Fibroblast of the conjunctiva (primary cell): ENCODE measurements around the gene SPAG4.

Experiments
- DNase-seq: peaks from one replicate; pipeline ENCODE4 v3.0.0-alpha.2; 2010; ENCODE audit warnings: low read depth

Gene SPAG4

DNA sequence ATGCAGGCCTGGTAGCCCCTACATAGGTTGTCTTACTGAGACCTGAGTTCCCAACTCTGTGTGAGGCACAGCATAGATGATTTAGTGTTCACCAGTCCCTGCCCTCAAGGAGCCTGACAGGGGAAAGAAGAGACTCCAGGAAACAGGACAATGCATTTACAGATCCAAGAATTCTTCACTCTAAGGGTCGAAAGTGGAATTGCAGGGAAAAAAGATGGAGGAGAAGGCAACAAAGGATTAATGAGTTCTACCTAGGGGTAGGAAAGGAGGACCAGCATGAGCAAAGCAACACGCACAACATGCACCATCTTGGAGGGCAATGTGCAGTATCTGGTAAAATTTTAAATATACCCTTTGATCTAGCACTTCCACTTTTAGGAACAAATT is 5.9 kb downstream of the SPAG4 start:
- DNase-seq: no peak

DNA sequence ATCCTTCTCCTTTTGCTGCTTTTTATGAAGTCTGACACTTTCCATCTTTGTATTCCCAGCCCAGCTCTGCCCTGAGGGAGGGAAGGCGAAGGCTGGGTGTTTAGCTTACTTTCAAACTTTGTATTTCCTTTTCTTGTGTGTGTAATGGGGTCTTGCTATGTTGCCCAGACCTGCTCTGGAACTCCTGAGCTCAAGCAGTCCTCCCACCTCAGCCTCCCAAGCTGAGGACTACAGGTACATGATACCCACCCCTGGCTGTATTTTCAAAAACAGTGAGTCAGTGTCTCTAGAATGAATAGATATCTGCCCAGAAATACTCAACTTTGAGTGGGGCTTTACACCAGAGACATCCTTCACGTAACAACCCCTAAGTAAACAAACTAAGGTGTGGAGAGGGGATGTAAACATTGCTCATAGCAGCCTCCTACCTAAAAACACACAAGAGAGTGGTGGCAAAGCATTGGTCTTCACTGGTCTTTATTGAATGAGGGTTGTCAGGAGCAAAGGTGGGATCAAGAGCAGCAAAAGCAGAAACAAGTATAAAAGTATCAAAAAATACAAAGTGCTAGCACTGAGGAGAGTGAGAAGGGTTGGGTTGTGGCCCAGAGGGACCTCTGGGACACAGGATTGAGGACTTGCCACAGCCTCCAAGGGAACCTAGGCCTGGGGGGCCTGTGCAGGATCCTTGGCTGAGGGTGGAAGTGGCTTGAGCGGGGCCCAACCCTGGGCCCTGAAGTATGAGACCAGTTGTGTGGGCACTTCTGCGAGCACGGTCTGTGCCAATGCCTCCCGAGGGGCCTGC is 10.2 kb downstream of the SPAG4 start:
- DNase-seq: no peak

DNA sequence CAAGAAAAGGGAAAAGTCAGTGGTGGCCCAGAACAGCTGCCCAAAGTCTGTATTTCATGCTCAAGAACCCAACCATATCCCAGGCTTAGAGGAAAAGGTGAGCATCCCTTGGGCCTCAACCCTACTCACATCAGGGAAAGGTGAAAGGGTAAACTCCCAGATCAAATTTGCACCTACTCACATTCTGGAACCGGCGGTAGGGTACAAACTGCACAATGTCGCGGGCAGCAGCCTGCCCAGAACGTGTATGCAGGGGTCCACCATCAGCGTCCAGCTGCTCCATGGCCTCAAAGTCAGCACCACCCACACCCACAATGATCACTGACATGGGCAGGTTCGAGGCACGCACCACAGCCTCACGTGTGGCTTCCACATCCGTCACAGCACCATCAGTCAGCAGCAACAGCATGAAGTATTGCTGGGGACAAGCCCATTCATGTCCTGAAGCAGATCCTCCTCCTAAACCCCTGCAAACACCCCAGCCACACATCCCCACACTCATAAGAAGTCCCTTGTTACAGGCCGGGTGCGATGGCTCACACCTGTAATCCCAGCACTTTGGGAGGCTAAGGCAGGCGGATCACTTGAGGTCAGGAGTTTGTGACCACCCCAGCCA is 10.9 kb downstream of the SPAG4 start:
- no peak for DNase-seq

DNA sequence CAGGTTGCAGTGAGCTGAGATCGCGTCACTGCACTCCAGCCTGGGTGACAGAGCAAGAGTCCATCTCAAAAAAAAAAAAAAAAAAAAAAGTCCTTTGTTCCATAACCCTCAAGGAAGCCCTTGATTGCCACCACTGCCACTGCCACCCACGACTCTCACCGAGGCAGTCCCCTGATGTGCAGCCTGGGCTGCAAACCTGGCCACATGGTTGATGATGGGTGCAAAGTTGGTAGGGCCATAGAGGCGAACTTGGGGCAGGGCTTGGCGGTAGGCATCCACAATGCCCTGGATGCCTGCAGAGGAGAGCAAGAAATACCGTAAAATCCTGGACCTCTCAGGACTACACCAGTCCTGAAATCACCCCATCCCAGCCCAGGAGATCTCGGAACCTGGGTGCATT is 11.5 kb downstream of the SPAG4 start:
- no peak for DNase-seq

GRCh38 chr20:35629427-35630145 is 14.0 kb downstream of the SPAG4 start:
- DNase-seq: no peak

DNA sequence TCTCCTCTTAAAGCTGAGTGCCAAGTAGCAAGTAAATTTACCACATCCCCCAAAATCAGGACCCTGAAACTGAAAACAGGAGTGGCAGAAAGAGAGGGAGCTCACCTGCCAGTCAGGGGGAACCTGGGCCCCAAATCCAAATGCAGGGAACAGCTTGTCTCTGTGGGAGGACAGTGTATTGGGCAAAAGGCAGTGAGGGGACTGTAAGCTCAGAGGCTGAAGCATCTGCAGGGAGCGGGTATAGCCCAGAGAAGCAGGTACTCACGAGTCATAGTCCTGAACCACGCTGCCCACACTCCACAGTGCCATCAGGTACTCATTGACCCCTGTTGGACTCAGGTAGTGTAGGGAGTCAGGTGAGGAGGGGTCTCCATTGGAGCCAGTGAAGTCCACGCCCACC is 15.0 kb downstream of the SPAG4 start:
- no peak for DNase-seq

GRCh38 chr20:35632539-35633115 is 17.0 kb downstream of the SPAG4 start:
- no peak for DNase-seq

- no peak for DNase-seq
Measured at GRCh38 chr20:35635652-35636051, 20.0 kb downstream of the SPAG4 start.

- no peak for DNase-seq
Measured at GRCh38 chr20:35636095-35636494, 20.5 kb downstream of the SPAG4 start.

- no peak for DNase-seq
Measured at GRCh38 chr20:35637276-35637675, 21.6 kb downstream of the SPAG4 start.

- DNase-seq: no peak
Measured at GRCh38 chr20:35638751-35639150, 23.1 kb downstream of the SPAG4 start.

- DNase-seq: no peak
Measured at GRCh38 chr20:35640724-35641123, 25.1 kb downstream of the SPAG4 start.

DNA sequence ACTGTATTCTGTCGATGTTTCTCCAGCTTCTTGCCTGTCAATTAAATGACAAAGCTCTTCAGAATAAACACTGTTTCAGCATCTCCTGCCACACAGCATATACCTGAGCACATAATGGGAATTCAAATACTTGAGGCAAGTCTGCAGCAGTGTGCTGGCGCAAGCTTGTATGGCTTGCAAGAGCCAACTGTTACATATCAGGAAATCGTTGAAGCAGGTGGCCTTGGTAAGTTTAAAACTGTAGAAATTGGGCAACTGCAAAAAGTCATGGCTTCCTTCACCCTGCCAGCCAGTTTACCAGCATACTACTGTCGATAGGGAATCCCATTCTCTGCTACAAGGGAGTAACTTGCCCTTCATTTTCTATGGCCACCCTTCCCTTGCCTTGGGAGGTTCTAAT is 26.1 kb downstream of the SPAG4 start:
- no peak for DNase-seq

GRCh38 chr20:35643045-35643444 is 27.4 kb downstream of the SPAG4 start:
- no peak for DNase-seq

DNA sequence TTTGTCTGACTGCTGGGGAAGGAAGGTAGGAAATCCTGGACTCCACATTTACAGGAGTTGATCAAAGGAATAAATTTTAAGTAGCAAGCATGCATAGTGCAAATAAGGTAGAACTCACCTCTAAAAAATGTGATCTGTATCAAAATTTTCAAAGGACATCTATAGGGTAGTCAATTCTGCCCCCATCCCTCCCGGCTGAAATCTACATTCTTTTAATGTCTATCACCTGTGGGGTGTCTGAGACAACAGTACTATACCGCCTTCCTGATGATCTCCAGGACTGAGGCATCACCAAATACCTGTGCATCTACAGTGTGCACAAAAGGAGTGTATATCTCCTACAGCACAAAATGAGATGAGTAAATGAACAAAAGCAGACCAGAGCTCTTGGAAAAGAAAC is 29.2 kb downstream of the SPAG4 start:
- DNase-seq: no peak

DNA sequence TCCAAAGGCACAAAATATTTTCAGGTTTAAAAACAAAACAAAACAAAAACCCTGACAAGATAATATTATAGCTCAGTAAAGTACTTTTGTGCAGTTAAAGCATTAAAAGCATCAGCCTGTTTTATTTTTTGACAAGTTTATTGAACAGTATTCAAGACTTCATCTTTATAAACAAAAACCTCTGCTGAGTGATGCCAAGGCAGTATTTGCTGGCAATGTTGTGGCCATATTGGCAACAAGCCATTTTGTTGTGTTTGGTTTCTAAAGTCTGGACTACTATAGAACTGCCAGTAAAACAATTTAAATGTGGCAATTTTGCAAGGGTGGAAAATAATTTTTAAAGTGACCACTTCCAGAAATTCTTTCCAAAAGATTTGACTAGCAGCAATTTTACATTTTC is 33.2 kb downstream of the SPAG4 start:
- DNase-seq: peak; percentile 17

DNA sequence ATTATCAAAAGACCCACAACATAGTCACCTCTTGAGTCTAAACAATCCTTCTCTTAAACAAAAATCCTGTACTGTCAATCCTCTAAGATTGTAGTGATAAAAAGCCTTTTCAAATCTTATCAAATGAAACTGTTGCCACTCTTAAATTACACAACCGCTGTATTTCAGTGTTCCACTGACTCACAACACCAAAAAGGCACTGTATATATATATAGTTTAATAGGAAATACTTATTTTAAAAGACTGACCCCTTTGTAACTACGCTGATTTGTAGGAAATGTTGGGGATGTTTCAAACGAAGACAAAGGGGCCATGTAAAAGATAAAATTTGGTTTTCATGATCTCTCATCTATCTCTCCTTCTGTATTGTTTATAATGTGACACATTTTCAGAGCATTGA is 35.0 kb downstream of the SPAG4 start:
- no peak for DNase-seq

DNA sequence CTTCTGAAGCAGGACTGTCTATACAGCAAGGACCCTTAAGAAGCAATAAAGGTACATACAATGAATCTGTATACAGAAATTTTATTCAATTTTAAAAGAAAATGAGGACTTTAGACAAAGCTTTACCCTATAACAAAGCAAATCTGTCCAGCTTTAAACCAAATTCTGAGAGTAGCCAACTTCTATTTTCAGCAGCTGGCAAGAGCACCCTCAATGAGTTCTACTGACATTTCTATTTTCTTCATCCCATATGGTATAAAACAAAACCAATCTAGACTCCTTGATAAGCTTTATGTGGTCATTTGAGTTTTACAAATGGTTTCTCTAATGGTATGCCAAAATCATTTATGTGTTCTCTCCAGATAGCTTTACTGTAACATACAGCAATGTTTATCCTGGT is 36.3 kb downstream of the SPAG4 start:
- no peak for DNase-seq

DNA sequence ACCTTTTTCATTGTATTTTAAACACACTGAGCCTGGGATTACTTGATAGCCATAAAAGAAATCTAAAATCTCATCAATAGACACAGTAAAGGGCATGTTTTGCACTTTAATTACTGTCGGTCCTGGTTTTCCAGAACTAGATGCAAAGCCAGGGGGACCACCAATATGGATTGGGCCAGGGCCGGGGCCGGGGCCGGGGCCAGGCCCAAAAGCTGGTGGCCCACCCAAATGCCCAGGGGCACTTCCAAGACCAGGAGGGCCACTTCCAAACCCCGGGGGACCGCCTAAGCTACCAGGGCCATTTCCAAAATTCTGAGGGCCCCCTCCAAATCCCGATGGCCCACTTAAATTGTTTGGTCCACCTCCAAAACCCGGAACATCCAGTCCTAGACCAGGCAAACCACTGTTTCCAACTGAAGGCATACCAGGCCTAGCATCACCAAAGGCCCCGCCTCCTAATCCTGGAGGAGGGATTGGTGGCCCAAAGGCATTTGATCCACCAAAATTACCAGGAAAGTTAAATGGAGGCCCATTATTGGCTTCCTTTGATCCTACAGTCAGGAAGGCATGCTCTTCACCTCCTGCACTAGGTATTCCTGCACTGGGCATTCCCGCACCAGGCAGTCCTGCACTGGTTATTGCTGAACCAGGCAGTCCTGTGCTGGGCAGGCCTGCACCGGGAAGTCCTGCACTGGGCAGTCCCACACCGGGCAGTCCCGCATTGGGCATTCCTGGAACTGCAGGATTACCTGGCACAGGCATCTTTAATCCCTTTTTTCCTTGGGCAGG is 37.2 kb downstream of the SPAG4 start:
- DNase-seq: no peak

- DNase-seq: no peak
Measured at GRCh38 chr20:35653430-35653734, 37.8 kb downstream of the SPAG4 start.

GRCh38 chr20:35653893-35654292 is 38.3 kb downstream of the SPAG4 start:
- no peak for DNase-seq

GRCh38 chr20:35654415-35654814 is 38.8 kb downstream of the SPAG4 start:
- DNase-seq: no peak
